OCI-LY3 (cell line): ENCODE measurements around the gene REST.

Source experiments
- EZH2phosphoT487 ChIP-seq: fragments of 200-600 bp; shearing (Covaris generic); IDR thresholded peaks from 2 replicates; pipeline ENCODE4 v1.6.1; 2018; ENCODE audit warnings: antibody characterized with exemption, mixed run types, low read depth
- TF ChIP-seq, protein P1 (sequence below): fragments of 200-600, 300-600 bp; sonication (generic); IDR thresholded peaks from 2 replicates; pipeline ENCODE4 v1.5.1; 2014; ENCODE audit warnings: antibody characterized with exemption, low read length, low read depth

GRCh38 chr4:56870946-56871345 is 36.8 kb upstream of the REST start:
- TF ChIP-seq, protein P1, sequence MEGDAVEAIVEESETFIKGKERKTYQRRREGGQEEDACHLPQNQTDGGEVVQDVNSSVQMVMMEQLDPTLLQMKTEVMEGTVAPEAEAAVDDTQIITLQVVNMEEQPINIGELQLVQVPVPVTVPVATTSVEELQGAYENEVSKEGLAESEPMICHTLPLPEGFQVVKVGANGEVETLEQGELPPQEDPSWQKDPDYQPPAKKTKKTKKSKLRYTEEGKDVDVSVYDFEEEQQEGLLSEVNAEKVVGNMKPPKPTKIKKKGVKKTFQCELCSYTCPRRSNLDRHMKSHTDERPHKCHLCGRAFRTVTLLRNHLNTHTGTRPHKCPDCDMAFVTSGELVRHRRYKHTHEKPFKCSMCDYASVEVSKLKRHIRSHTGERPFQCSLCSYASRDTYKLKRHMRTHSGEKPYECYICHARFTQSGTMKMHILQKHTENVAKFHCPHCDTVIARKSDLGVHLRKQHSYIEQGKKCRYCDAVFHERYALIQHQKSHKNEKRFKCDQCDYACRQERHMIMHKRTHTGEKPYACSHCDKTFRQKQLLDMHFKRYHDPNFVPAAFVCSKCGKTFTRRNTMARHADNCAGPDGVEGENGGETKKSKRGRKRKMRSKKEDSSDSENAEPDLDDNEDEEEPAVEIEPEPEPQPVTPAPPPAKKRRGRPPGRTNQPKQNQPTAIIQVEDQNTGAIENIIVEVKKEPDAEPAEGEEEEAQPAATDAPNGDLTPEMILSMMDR = no peak
- no peak for TF ChIP-seq EZH2phosphoT487
